ENCODE measurements around the gene NRDE2. TPM values are rescaled to one million over a fixed set of nuclear protein-coding genes. Genes with fewer than 3 reads are reported as not detected.

Gene NRDE2
- total RNA-seq, 1 experiment from 2014 or later, result 20.1 TPM

DNA sequence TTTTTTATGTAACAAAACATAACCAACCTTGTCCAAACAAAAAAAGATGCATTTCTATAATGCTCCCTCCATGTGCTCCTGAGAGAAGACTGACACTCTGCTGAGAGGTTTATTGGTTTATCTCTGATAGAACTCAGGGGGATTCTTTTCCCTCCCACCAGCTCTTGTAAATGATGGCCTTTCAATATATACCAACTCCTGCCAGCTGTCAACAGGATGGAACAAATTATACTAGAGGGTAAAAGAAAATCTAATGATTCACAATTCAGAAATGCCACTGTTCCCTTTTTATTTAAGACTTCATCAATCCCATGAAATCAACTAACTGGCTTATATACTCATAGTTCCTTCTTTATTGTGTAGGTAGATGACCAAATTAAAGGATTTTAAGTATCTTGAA is 50.0 kb downstream of the NRDE2 start:
- DNase-seq (ENCODE audit: low read depth, low spot score), result no peak
- H3K79me2 ChIP-seq (ENCODE audit: insufficient read depth, low read length), result no peaks in the 10 kb centered on the region
- no peak for ATAC-seq

DNA sequence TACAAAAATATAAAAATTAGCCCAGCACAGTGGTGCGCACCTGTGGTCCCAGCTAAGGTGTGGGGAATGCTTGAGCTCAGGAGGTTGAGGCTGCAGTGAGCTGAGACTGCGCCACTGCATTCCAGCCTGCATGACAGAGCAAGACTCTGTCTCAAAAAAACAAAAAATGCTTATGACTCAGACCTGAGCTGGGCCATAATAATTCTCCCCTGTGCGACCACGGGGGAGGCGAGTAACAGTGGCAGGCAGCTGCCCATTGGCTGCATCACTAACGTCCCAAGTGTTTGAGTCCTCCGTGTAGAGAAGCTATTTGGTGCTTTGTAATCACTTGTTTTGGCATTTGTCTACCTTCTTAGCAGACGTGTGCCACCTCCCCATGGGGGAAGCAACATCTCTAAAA is 50.5 kb downstream of the NRDE2 start:
- H3K27ac ChIP-seq (ENCODE audit: low read depth, low read length), result no peak overlapping the region
- H3K36me3 ChIP-seq (ENCODE audit: control insufficient read depth in 1 of 2, insufficient read depth in 2 of 2, low read length in 2 of 2), result peaks cover 4 to 7% of the 10 kb centered on the region in 2 experiments; a peak in 3 of 4 replicates
- no peak overlapping the region for H3K9ac ChIP-seq (ENCODE audit: low read length)
- no peaks in the 10 kb centered on the region for H3K9me3 ChIP-seq (ENCODE audit: control insufficient read depth in 1 of 2, insufficient read depth in 1 of 2, low read depth in 1 of 2, low read length in 2 of 2)
- H3K4me2 ChIP-seq (ENCODE audit: low read length), result no peak overlapping the region; the same call in 1 of the 2 replicates
- ATAC-seq, result peak; percentile 70
- no peak for DNase-seq (ENCODE audit: low read depth, low spot score)
- no peaks in the 10 kb centered on the region for H3K9me2 ChIP-seq (ENCODE audit: insufficient read depth)
- no peaks in the 10 kb centered on the region for H3K79me2 ChIP-seq (ENCODE audit: insufficient read depth, low read length)
- BruUV-seq (replicated peaks), result no TSS peak
- no peak overlapping the region for H3K4me3 ChIP-seq (replicated peaks in 1 of 2; ENCODE audit: low read depth in 1 of 2, low read length in 2 of 2)
- H3K27me3 ChIP-seq (ENCODE audit: insufficient read depth, low read length), result no peaks in the 10 kb centered on the region
- H2AFZ ChIP-seq (ENCODE audit: low read depth, low read length, poor library complexity, severe bottlenecking), result no peak overlapping the region
- ChIA-PET RAD21 (ENCODE audit: low non-redundant PET in 1 of 2, low total read pairs in 2 of 2, uncharacterized antibody in 2 of 2, unreplicated experiment in 2 of 2) (interaction anchor here in 1 of 2 experiments (1.1 kb wide), 1 partner anchor 25 kb away, joined by 3 read pairs; the partner anchor contains the start of gene PSMC1), CTCF (no interaction called here), POLR2A (no interaction called here)
- peaks cover 0 to 9% of the 10 kb centered on the region in 2 experiments; a peak in 2 of 4 replicates for H3K4me1 ChIP-seq (ENCODE audit: control insufficient read depth in 1 of 2, insufficient read depth in 2 of 2, low read length in 2 of 2)
- TF ChIP-seq, protein P1, sequence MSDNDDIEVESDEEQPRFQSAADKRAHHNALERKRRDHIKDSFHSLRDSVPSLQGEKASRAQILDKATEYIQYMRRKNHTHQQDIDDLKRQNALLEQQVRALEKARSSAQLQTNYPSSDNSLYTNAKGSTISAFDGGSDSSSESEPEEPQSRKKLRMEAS (IDR thresholded peaks at IDR 0.05), result no peak
- no peak for TF ChIP-seq EZH2 (IDR thresholded peaks at IDR 0.05)
- TF ChIP-seq POLR2A (IDR thresholded peaks at IDR 0.05; ENCODE audit: borderline replicate concordance, extremely low read depth, insufficient read depth, insufficient read length), result no peak
- H4K20me1 ChIP-seq (ENCODE audit: insufficient read depth), result no peaks in the 10 kb centered on the region
- intact Hi-C loops (cut with micrococcal nuclease), result no loop called here

More for the DNA sequence above, 50.0 kb downstream of the NRDE2 start:
- Histone ChIP-seq H3K4me2 (ENCODE audit: low read length) (no peak overlapping the region), H3K9me2 (ENCODE audit: insufficient read depth) (no peaks in the 10 kb centered on the region), H3K9ac (ENCODE audit: low read length) (no peak overlapping the region), H4K20me1 (ENCODE audit: insufficient read depth) (no peaks in the 10 kb centered on the region), H3K4me3 (replicated peaks in 1 of 2; ENCODE audit: low read depth in 1 of 2, low read length in 2 of 2) (no peak overlapping the region), H2AFZ (ENCODE audit: low read depth, low read length, poor library complexity, severe bottlenecking) (no peak overlapping the region), H3K9me3 (ENCODE audit: control insufficient read depth in 1 of 2, insufficient read depth in 1 of 2, low read depth in 1 of 2, low read length in 2 of 2) (no peaks in the 10 kb centered on the region), H3K4me1 (ENCODE audit: control insufficient read depth in 1 of 2, insufficient read depth in 2 of 2, low read length in 2 of 2) (peaks cover 0 to 9% of the 10 kb centered on the region in 2 experiments; a peak in 2 of 4 replicates), H3K27ac (ENCODE audit: low read depth, low read length) (no peak overlapping the region), H3K27me3 (ENCODE audit: insufficient read depth, low read length) (no peaks in the 10 kb centered on the region), H3K36me3 (ENCODE audit: control insufficient read depth in 1 of 2, insufficient read depth in 2 of 2, low read length in 2 of 2) (peaks cover 4 to 7% of the 10 kb centered on the region in 2 experiments; a peak in 3 of 4 replicates)
- no TSS peak for BruUV-seq (replicated peaks)
- POLR2A ChIA-PET, result no interaction called here
- RAD21 ChIA-PET (ENCODE audit: low non-redundant PET in 1 of 2, low total read pairs in 2 of 2, uncharacterized antibody in 2 of 2, unreplicated experiment in 2 of 2), result interaction anchor here in 1 of 2 experiments (1.1 kb wide), 1 partner anchor 25 kb away, joined by 3 read pairs; the partner anchor contains the start of gene PSMC1
- intact Hi-C loops (cut with micrococcal nuclease), result no loop called here
- TF ChIP-seq FOSL1 (IDR thresholded peaks at IDR 0.05; ENCODE audit: low read depth) (no peak), EZH2 (IDR thresholded peaks at IDR 0.05) (no peak), SP1 (IDR thresholded peaks at IDR 0.05; ENCODE audit: low read depth) (no peak), ZNF274 (IDR thresholded peaks at IDR 0.05; ENCODE audit: low read depth, low read length) (no peak), SIN3A (IDR thresholded peaks at IDR 0.05; ENCODE audit: low read depth) (no peak), TCF7L2 (IDR thresholded peaks at IDR 0.05; ENCODE audit: borderline replicate concordance, extremely low read depth, insufficient read depth, insufficient read length) (no peak), YY1 (IDR thresholded peaks at IDR 0.05; ENCODE audit: extremely low read depth, insufficient replicate concordance, low read depth, low read length) (no peak), POLR2A (IDR thresholded peaks at IDR 0.05; ENCODE audit: borderline replicate concordance, extremely low read depth, insufficient read depth, insufficient read length) (no peak), CBX3 (IDR thresholded peaks at IDR 0.05; ENCODE audit: low read depth) (no peak)
- CTCF ChIA-PET, result no interaction called here
